Prostate gland (tissue), 2 donors: ENCODE measurements around the gene EPO.

Experiments
- POLR2A ChIP-seq: fragments of 450-650 bp; IDR thresholded peaks from one replicate; pipeline ENCODE4 v1.6.1; 2016; ENCODE audit warnings: antibody characterized with exemption, mild to moderate bottlenecking
- POLR2AphosphoS5 ChIP-seq: sonication (generic); formaldehyde crosslinking; IDR thresholded peaks from one replicate; pipeline ENCODE4 v1.6.1; 2017; ENCODE audit warnings: antibody characterized with exemption
- TF ChIP-seq, protein P1 (sequence below), 4 experiments: fragments of 200-600 bp in 2 of 4; fragments of 450-650 bp in 2 of 4; sonication (generic) in 2 of 4; IDR thresholded peaks; 1 replicate in 3 of 4; 2 replicates in 1 of 4; pipeline ENCODE4 v1.5.1; 2016 to 2019; ENCODE audit warnings: antibody characterized with exemption in 4 of 4, mild to moderate bottlenecking in 2 of 4, moderate library complexity in 2 of 4

DNA sequence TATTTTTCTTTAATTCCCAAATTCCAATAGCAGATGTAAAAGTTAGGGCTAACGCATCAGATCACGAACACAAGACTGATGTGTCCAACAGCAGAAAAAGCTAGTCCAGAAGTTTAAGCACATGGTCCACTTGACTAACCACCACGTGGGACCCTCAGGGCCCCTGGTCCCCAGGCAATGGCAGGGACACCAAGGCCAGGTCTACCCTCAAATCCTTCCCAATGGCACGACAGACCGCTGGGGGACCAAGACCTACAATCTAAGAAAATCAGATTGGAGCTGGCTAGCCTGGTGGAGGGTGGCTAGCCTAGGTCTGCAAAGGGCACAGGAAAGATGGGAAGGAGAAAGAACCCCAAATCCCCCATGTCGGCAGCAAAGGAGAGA lies 27.7 kb upstream of the EPO start:
- TF ChIP-seq, protein P1, sequence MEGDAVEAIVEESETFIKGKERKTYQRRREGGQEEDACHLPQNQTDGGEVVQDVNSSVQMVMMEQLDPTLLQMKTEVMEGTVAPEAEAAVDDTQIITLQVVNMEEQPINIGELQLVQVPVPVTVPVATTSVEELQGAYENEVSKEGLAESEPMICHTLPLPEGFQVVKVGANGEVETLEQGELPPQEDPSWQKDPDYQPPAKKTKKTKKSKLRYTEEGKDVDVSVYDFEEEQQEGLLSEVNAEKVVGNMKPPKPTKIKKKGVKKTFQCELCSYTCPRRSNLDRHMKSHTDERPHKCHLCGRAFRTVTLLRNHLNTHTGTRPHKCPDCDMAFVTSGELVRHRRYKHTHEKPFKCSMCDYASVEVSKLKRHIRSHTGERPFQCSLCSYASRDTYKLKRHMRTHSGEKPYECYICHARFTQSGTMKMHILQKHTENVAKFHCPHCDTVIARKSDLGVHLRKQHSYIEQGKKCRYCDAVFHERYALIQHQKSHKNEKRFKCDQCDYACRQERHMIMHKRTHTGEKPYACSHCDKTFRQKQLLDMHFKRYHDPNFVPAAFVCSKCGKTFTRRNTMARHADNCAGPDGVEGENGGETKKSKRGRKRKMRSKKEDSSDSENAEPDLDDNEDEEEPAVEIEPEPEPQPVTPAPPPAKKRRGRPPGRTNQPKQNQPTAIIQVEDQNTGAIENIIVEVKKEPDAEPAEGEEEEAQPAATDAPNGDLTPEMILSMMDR (IDR thresholded peaks at IDR 0.05), result no peak
- TF ChIP-seq POLR2A (no peak), POLR2AphosphoS5 (no peak)
